ENCODE measurements around the gene AFG1L. TPM values are rescaled to one million over a fixed set of nuclear protein-coding genes. Genes with fewer than 3 reads are reported as not detected.

Gene AFG1L
- polyA plus RNA-seq, 1 of the 3 experiments (the other 2 are of a cell fraction), result 0.71 TPM

- Histone ChIP-seq H3K36me3 (replicated peaks in 1 of 2; ENCODE audit: control insufficient read depth in 1 of 2, insufficient read depth in 2 of 2, low read length in 1 of 2) (peaks cover 28 to 34% of the 10 kb centered on the region in 2 experiments), H3K4me3 (ENCODE audit: low read depth in 2 of 2, low read length in 1 of 2) (no peak overlapping the region), H3K9me2 (no peaks in the 10 kb centered on the region), H3F3A (replicated peaks; ENCODE audit: insufficient read depth) (peaks cover 42% of the 10 kb centered on the region), H3K27ac (ENCODE audit: low read depth in 2 of 2, low read length in 1 of 2) (peak overlapping the region; percentile 54 to 83; a peak in 3 of 4 replicates), H3K27me3 (ENCODE audit: insufficient read depth) (no peaks in the 10 kb centered on the region), H3K4me2 (peak overlapping the region; percentile 60), H3K4me1 (ENCODE audit: control insufficient read depth in 1 of 2, insufficient read depth in 2 of 2, low read depth in 1 of 2, low read length in 1 of 2) (peaks cover 18 to 36% of the 10 kb centered on the region in 2 experiments; a peak in 3 of 4 replicates), H3K79me2 (ENCODE audit: insufficient read depth) (peaks cover 94% of the 10 kb centered on the region), H4K20me1 (ENCODE audit: insufficient read depth) (peaks cover 72% of the 10 kb centered on the region), H3K9ac (peak overlapping the region; percentile 10; the same call in 1 of the 2 replicates), H3K9me3 (0 out of 2 replicates have a peak, but pooled peaks cover 3% of the 10 kb centered on the region), H2AFZ (ENCODE audit: low read depth) (no peak overlapping the region)
- DNase-seq, result no peak
- no peak for TF ChIP-seq TCF12 (IDR thresholded peaks at IDR 0.05)
- TF ChIP-seq TEAD4 (IDR thresholded peaks at IDR 0.05; ENCODE audit: borderline replicate concordance, insufficient read depth), result no peak
- no peak for TF ChIP-seq GATA2 (CRISPR knock-in tag; IDR thresholded peaks at IDR 0.05)
- ChIA-PET POLR2A (interaction anchor here (0.6 kb wide), 1 partner anchor 11 kb away, joined by 3 read pairs; no protein-coding TSS in a partner anchor), CTCF (interaction anchor here (0.9 kb wide), 1 partner anchor 271 kb away, joined by 3 read pairs; no protein-coding TSS in a partner anchor)
These were observed 271.6 kb downstream of the AFG1L start for GRCh38 chr6:108566406-108566805.

GRCh38 chr6:108568101-108568500 is 273.2 kb downstream of the AFG1L start:
- H3K27ac ChIP-seq (ENCODE audit: low read depth in 2 of 2, low read length in 1 of 2), result no peak overlapping the region
- H3K4me1 ChIP-seq (ENCODE audit: control insufficient read depth in 1 of 2, insufficient read depth in 2 of 2, low read depth in 1 of 2, low read length in 1 of 2), result peaks cover 18 to 26% of the 10 kb centered on the region in 2 experiments; a peak in 3 of 4 replicates
- 94% methylated on average over 5 of the region's 5 CpGs for WGBS (ENCODE audit: low lambda C conversion rate)
- TF ChIP-seq YY1 (IDR thresholded peaks at IDR 0.05; ENCODE audit: low read depth) (no peak), GATA2 (CRISPR knock-in tag; IDR thresholded peaks at IDR 0.05) (no peak), NFIC (IDR thresholded peaks at IDR 0.05; ENCODE audit: borderline replicate concordance) (no peak), FOSL2 (IDR thresholded peaks at IDR 0.05; ENCODE audit: borderline replicate concordance, low read depth) (no peak), USF2 (IDR thresholded peaks at IDR 0.05; ENCODE audit: borderline replicate concordance, low read depth, low read length) (no peak), TCF12 (IDR thresholded peaks at IDR 0.05) (no peak), FOXM1 (IDR thresholded peaks at IDR 0.05; ENCODE audit: low read depth) (no peak), EZH2phosphoT487 (IDR thresholded peaks at IDR 0.05; ENCODE audit: borderline replicate concordance, low read depth) (no peak), ELF1 (IDR thresholded peaks at IDR 0.05) (no peak)
- no peak for DNase-seq
- H3K4me3 ChIP-seq (ENCODE audit: low read depth in 2 of 2, low read length in 1 of 2), result no peak overlapping the region
- H3K36me3 ChIP-seq (replicated peaks in 1 of 2; ENCODE audit: control insufficient read depth in 1 of 2, insufficient read depth in 2 of 2, low read length in 1 of 2), result peaks cover 38 to 45% of the 10 kb centered on the region in 2 experiments
- ChIA-PET POLR2A (interaction anchor here (1.5 kb wide), 1 partner anchor 9 kb away, joined by 3 read pairs; no protein-coding TSS in a partner anchor), CTCF (interaction anchor here (1.1 to 1.2 kb wide), 2 partner anchors 8 to 214 kb away, joined by 3 to 4 read pairs; no protein-coding TSS in a partner anchor)
- H3K4me2 ChIP-seq, result no peak overlapping the region
- H3K9me2 ChIP-seq, result no peaks in the 10 kb centered on the region
- H3F3A ChIP-seq (replicated peaks; ENCODE audit: insufficient read depth), result peaks cover 36% of the 10 kb centered on the region
- no peak overlapping the region for H3K9ac ChIP-seq
- H4K20me1 ChIP-seq (ENCODE audit: insufficient read depth), result peaks cover 58% of the 10 kb centered on the region
- peaks cover 89% of the 10 kb centered on the region for H3K79me2 ChIP-seq (ENCODE audit: insufficient read depth)
- H2AFZ ChIP-seq (ENCODE audit: low read depth), result no peak overlapping the region
- H3K27me3 ChIP-seq (ENCODE audit: insufficient read depth), result no peaks in the 10 kb centered on the region
- 0 out of 2 replicates have a peak, but pooled peaks cover 3% of the 10 kb centered on the region for H3K9me3 ChIP-seq

Measured in SK-N-SH (cell line).